ENCODE measurements around the gene SYT2.
"Not testable (repeated sequence)": the region's sequence is repeated elsewhere in the genome, so short reads cannot be mapped to it uniquely, and the experiment has no call there.

Gene SYT2

DNA sequence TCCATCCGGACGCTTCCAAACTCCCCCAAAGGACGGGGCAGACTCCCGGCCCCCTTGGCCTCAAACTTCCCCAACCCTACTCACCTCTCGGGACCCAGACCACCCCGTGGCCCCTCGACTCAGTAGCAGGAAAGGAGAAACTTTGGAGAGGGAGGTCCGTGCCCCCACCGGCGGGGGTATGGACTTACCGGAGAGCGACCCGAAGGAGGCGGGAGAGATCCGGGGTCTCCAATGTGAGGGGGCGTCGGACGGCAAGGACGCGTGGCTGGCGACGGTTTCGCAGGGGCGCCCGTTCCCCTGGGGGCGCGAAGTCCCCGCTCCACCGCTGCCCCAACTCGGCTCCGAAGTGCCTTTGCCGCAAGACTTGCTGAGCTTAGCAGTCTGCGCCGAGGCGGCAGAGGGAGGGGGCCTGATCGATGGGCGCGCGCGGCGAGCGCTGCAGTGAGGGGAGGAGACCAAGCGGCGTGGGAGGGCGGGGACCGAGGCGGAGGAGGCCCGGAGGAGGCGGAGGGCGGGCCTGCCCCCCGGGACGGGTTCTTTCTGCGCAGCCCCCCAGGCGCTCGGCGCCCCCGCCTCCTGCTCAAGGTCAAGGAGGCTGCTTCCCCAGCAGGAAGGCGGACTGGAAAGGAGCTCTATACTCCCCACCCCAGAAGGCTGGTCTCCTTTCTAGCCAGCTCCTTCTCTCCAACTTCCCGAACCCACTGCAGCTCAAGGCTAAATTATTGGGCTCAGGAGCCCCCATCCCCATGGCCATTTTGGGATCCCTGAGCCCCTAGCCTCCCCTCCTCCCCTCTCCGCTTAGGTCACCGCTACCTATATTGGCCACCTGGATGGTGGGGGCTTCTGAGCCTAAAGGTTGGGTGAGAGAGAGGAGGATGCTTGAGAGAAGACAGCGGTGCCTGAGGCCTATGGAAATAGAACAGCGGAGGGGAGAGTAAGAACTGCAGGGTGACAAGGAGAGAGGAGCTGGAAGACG lies at the start of gene SYT2:
Gene SYT2 (minus strand): TSS at position 385 of the 976 bp plus-strand sequence. CDS start 104,682 bp downstream, outside the sequence.
- no peak for DNase-seq (ENCODE audit: extremely low read depth in 1 of 2, low read depth in 1 of 2)

- no peak for DNase-seq (ENCODE audit: extremely low read depth in 1 of 2, low read depth in 1 of 2)
These were observed 46.1 kb upstream of the SYT2 start for GRCh38 chr1:202756391-202756790.

- no peak for DNase-seq (ENCODE audit: extremely low read depth in 1 of 2, low read depth in 1 of 2)
These were observed 44.0 kb upstream of the SYT2 start for GRCh38 chr1:202754293-202754692.

- DNase-seq (ENCODE audit: extremely low read depth in 1 of 2, low read depth in 1 of 2): no peak
These were observed 42.5 kb upstream of the SYT2 start for GRCh38 chr1:202752774-202753173.

- no peak for DNase-seq (ENCODE audit: extremely low read depth in 1 of 2, low read depth in 1 of 2)
These were observed 40.5 kb upstream of the SYT2 start for GRCh38 chr1:202750761-202751160.

DNA sequence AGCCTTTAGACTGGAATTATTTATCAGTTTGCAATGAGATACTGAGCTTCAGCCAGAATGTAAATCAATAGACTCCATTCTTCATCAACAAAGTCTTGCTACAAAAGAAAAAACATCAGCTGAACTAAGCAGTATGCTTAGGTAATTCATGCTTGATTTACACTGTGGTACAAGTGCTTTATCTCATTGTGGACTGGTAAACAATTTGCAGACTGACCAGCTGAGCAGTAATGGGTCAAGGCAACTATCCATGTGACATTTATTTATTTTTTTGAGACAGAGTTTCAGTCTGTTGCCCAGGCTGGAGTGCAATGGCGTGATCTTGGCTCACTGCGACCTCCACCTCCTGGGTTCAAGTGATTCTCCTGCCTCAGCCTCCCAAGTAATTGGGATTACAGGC lies 39.8 kb upstream of the SYT2 start:
- DNase-seq (ENCODE audit: extremely low read depth in 1 of 2, low read depth in 1 of 2): no peak

DNA sequence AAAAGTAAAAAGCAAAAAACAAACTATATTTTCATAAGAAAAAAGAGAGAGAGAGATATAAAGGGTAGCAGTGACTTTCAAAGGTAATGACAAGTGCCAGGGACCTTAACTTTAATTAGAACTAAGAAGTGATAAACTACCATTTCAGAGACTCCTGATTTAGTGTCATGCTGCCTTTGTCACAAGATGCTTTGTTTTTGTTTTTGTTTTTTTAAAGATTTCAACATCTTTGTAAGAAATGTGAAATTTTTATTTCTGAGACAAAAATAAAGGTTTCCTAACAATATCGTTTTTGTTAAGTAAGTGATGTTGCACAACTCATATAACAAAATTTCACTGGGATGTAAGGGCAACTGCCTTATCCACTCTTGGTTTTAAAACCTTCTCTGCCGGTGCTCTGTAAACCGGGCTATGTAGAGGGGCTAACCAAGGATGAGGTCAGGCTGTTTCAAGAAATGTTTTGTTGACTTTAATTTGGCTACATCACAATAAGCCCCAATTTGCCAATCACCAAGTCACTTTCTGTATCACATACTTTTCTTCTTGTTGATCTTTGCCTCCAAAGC lies 35.2 kb upstream of the SYT2 start:
- no peak for DNase-seq (ENCODE audit: extremely low read depth in 1 of 2, low read depth in 1 of 2)

- not testable (repeated sequence) for DNase-seq (ENCODE audit: extremely low read depth in 1 of 2, low read depth in 1 of 2)
These were observed 34.5 kb upstream of the SYT2 start for GRCh38 chr1:202744770-202745169.

- DNase-seq (ENCODE audit: extremely low read depth in 1 of 2, low read depth in 1 of 2): no peak
These were observed 32.2 kb upstream of the SYT2 start for GRCh38 chr1:202742496-202742895.

- no peak for DNase-seq (ENCODE audit: extremely low read depth in 1 of 2, low read depth in 1 of 2)
These were observed 23.0 kb upstream of the SYT2 start for GRCh38 chr1:202733251-202733650.

DNA sequence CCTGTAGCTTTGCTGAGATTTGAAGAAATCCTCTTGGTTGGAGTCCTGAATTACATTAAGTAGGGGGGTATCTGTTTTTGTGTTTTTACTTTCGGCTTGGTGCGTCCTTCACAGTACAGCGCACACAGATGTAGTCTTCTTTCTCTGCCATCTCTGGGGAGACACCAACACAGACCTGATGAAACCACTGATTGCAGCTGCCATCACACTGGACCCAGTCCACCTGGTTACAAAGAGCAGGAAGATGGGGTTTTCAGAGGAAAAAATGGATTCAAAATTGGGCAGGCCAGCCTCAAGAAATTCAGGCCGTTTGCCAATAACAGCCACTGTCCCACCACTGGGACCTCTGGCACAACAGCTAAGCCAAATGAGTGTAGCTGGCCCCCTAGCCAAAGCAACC lies 18.7 kb upstream of the SYT2 start:
- no peak for DNase-seq (ENCODE audit: extremely low read depth in 1 of 2, low read depth in 1 of 2)

GRCh38 chr1:202725526-202725925 lies 15.3 kb upstream of the SYT2 start:
- no peak for DNase-seq (ENCODE audit: extremely low read depth in 1 of 2, low read depth in 1 of 2)

- DNase-seq (ENCODE audit: extremely low read depth in 1 of 2, low read depth in 1 of 2): no peak
These were observed 13.5 kb upstream of the SYT2 start for GRCh38 chr1:202723708-202724107.

DNA sequence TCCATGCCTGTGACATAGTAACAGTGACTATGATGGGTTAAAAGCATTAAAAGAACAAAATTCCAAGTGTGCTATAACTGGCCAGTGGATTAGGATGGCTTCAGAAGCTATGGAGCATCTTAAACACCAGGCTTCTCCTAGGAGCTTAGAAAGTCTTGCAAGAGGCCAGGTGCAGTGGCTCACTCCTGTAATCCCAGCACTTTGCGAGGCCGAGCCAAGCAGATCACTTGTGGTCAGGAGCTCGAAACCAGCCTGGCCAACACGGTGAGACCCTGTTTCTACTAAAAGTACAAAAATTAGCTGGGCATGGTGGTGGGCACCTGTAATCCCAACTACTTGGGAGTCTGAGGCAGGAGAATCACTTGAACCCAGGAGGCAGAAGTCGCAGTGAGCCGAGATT lies 12.8 kb upstream of the SYT2 start:
- not testable (repeated sequence) for DNase-seq (ENCODE audit: extremely low read depth in 1 of 2, low read depth in 1 of 2)

- no peak for DNase-seq (ENCODE audit: extremely low read depth in 1 of 2, low read depth in 1 of 2)
These were observed 6.4 kb upstream of the SYT2 start for GRCh38 chr1:202716654-202717053.

GRCh38 chr1:202714202-202714601 lies 3.9 kb upstream of the SYT2 start:
- DNase-seq (ENCODE audit: extremely low read depth in 1 of 2, low read depth in 1 of 2): not testable (repeated sequence)

DNA sequence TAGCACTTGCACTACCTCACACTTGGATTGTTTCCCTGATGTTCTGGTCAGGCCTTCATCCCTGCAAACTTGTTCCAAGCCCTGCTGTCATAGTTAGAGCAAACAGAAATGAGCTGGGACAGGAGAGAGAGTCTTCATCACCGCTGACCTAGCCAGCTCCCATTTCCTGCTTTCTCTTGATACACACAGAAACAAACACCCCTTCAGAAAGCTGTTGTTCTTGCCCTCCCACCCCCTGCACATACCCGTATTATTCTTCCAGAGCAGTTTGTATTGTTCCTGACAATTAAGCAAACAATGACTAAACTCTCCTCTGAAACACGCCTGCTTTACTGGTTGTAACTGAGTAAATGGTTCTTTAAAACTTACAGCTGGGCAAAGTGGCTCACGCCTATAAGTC lies 2.9 kb upstream of the SYT2 start:
- no peak for DNase-seq (ENCODE audit: extremely low read depth in 1 of 2, low read depth in 1 of 2)

DNA sequence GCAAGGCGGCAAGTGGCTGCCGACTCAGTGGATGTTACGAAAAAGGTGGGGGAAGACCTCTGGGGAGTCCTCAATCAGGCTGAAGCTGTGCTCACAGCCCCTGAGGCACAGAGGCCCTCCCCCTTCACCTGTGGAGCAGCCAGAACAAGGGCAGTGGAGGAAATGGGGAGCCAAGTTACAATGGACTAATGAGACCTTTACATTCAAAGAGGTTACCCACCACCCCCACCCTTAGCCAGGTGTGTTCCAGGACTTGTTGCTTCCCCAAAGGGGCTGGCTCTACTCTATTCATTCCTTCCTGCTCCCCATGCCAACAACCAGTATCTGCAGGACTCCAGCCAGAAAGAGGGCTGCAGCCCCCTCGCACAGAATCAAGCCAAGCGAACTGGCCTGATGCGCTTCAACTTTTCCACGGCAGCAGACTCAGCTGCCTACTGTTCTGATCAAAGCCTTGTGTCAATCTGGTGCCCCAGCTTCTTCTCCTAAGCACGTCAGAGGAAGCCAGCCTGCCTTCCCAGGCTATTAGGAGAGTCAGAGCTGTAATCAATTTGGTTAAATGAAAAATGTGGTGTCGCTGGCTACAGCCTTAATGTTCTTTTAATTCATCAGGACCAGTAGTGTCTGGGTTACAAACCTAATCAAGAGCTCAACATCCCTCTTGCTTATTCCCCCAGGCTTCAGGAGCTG lies 1.8 kb upstream of the SYT2 start:
- no peak for DNase-seq (ENCODE audit: extremely low read depth in 1 of 2, low read depth in 1 of 2)

- no peak for DNase-seq (ENCODE audit: extremely low read depth in 1 of 2, low read depth in 1 of 2)
These were observed 795 bp downstream of the SYT2 start for GRCh38 chr1:202709276-202710041.

DNA sequence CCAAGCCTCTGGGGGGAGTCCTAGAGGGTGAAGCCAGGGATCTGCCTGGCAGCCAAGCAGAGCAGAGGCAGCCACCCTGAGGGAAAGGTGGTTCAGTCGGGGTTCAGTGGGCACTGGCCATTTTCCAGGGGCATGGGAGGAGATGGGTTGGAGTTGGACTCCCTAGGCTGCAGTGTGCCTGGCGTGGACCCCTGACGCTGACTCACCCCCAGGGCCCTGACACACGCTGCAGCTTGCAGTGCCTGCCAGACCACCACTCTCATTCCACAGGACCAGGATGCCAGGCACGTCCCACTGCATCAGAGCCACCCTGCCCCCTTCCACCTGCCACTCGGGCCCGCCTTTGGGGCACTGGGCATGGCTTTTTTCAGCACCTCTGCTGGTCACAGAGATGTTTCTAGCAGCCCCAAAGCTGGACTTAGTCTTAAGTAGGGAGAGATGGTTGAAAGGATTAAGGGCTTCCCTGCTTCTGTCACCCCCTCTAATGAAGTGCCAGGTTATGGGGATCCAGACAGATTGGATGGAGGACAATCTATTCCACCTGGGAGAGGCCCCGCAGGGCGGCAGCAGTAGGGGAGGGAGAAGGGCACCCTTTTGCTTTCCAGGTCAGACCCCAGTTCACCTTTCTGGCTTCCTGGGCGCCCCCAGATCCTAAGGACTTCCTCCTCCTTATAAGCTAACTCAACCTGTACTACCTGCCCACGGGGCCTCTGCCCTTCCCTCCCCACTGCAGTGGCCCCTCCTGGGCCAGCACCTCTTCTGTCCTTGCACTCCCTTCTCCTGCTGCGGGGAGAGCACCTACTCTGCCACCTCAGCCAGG lies 1.6 kb downstream of the SYT2 start:
- no peak for DNase-seq (ENCODE audit: extremely low read depth in 1 of 2, low read depth in 1 of 2)

Measured in stimulated activated CD8-positive, alpha-beta memory T cell treated with anti-CD3 and anti-CD28 coated beads, Interleukin-7, amount 100 ng/mL, for 48 hours (primary cell).